Pancreas (tissue), 10 donors: ENCODE data around the gene IPO4. TPM values are rescaled to one million over a fixed set of nuclear protein-coding genes. Genes with fewer than 3 reads are reported as not detected.

ENCODE experiments used
- ATAC-seq, 4 donors: fragments of 200-7000 bp; cut with Tn5 transposase; one replicate each; pipeline versions ENCODE4 v1.8.0 to v1.9.1; 2020; ENCODE audit warnings: mild to moderate bottlenecking in 4 of 4, moderate library complexity in 4 of 4
- DNase-seq, 6 donors: peaks; one replicate each; pipeline ENCODE4 v3.0.0-alpha.2; 2020
- FAIRE-seq: peaks from 2 replicates; lab custom pipeline; 2012; peaks lifted over from hg19 to GRCh38; lab: Jason Lieb, UNC
- H3K27ac ChIP-seq, 4 donors: fragments of 200-600 bp; sonication (generic); 1 replicate in 3 of 4; 2 replicates in 1 of 4; pipeline versions ENCODE4 v1.5.0 to v1.8.0; 2020
- H3K27me3 ChIP-seq, 4 donors: fragments of 200-600 bp; one replicate each; pipeline ENCODE4 v1.8.0; 2021
- H3K36me3 ChIP-seq, 3 donors: fragments of 200-600 bp; sonication (generic) in 1 of 3; one replicate each; pipeline versions ENCODE4 v1.5.0 to v1.8.0; 2020 to 2021
- H3K4me1 ChIP-seq, 3 donors: fragments of 200-600 bp; one replicate each; pipeline ENCODE4 v1.8.0; 2021
- H3K4me3 ChIP-seq, 4 donors: fragments of 200-600 bp; sonication (generic) in 2 of 4; one replicate each; pipeline versions ENCODE4 v1.5.0 to v1.8.0; 2020 to 2021
- H3K9me3 ChIP-seq, 4 donors: fragments of 200-600 bp; one replicate each; pipeline ENCODE4 v1.8.0; 2021
- CTCF ChIP-seq, 4 donors: fragments of 200-600 bp; sonication (generic) in 3 of 4; IDR thresholded peaks; one replicate each; pipeline versions ENCODE4 v1.5.0 to v1.8.0; 2021; ENCODE audit warnings: antibody characterized with exemption in 4 of 4
- WGBS, 2 donors: extraction: QIAGEN DNeasy Blood & Tissue Kit; methylation state at CpG; one replicate each; pipeline ENCODE4 v1.1.7; 2013; 5-methylcytosine and 5-hydroxymethylcytosine counted together
- intact Hi-C, 3 donors: fragments of 100-400 bp; cut with DNase I; formaldehyde crosslinking; loops; one replicate each; pipeline versions ENCODE4 v1.11.1 to v1.14.2; 2022
- polyA plus RNA-seq, 2 donors: library from polyadenylated mRNA; stranded (reverse); fragments of 200-250 nt; gene quantifications; one replicate each; pipeline ENCODE4 v1.2.3, GENCODE V29; 2013
- total RNA-seq, 6 donors: library from RNA; stranded (reverse); fragmentation: NEBNext Ultra II Directional in 4 of 6; extraction: Animal tissue kit (Norgen Biotek cat#: 25700) in 4 of 6; gene quantifications; one replicate each; pipeline versions ENCODE4 v1.2.1 to v1.2.4, GENCODE V29; 2021 to 2023
- donor health status: healthy with polysubstance abuse.
- donor health status: DM: no; HTN: no; CAD: no; lungs with moderate emphysema.
- donor health status: DM: no; HTN: no; CAD: no.
- donor health status: control.
- donor health status: control.
- donor health status: Bipolar disorder and iron deficiency.
- donor health status: DM: yes; HTN: yes; CAD: no.
- donor health status: DM: no; HTN: no; CAD: no.
- donor health status: DM: no; HTN: no; CAD: no.
- donor health status: DM: yes; HTN: yes; CAD: no.

Gene IPO4
- total and polyA plus RNA-seq, 8 donors, result 21.3 to 62.0 (median 29.5) TPM

- intact Hi-C loops, result no loop called here
- peaks cover 8 to 50% (median 23%) of the 10 kb centered on the region in 3 donors for H3K36me3 ChIP-seq
- H3K27ac ChIP-seq, result no peak overlapping the region
- H3K4me1 ChIP-seq, result peaks cover 0 to 6% (median 0%) of the 10 kb centered on the region in 3 donors
- no peak overlapping the region for H3K4me3 ChIP-seq
- no peaks in the 10 kb centered on the region for H3K27me3 ChIP-seq
- 92 to 93% methylated on average over 1 of the region's 1 CpG for WGBS, 2 donors
- no peak for DNase-seq
- no peak for TF ChIP-seq CTCF (IDR thresholded peaks at IDR 0.05)
- no peak for FAIRE-seq
- H3K9me3 ChIP-seq, result no peaks in the 10 kb centered on the region
- ATAC-seq, result no peak
Measured at GRCh38 chr14:24156840-24157239, 31.8 kb downstream of the IPO4 start.

GRCh38 chr14:24155100-24155499 lies 33.5 kb downstream of the IPO4 start:
- Histone ChIP-seq H3K27ac (no peak overlapping the region), H3K27me3 (no peaks in the 10 kb centered on the region), H3K9me3 (no peaks in the 10 kb centered on the region), H3K4me1 (no peaks in the 10 kb centered on the region), H3K4me3 (no peak overlapping the region), H3K36me3 (peaks cover 8 to 65% (median 37%) of the 10 kb centered on the region in 3 donors)
- WGBS, 2 donors, result 96 to 97% methylated on average over 10 of the region's 10 CpGs
- intact Hi-C loops, result no loop called here
- no peak for TF ChIP-seq CTCF (IDR thresholded peaks at IDR 0.05)
- ATAC-seq (no peak), DNase-seq (peak in 1 of 6 donors; percentile 42), FAIRE-seq (no peak)

GRCh38 chr14:24151404-24152080 lies 37.1 kb downstream of the IPO4 start:
- 94% methylated on average over 16 of the region's 16 CpGs for WGBS, 2 donors
- Histone ChIP-seq H3K9me3 (no peaks in the 10 kb centered on the region), H3K27ac (no peak overlapping the region), H3K36me3 (peaks cover 3 to 59% (median 37%) of the 10 kb centered on the region in 3 donors), H3K4me1 (peaks cover 0 to 7% (median 6%) of the 10 kb centered on the region in 3 donors), H3K4me3 (no peak overlapping the region), H3K27me3 (no peaks in the 10 kb centered on the region)
- intact Hi-C loops, result no loop called here
- ATAC-seq, result no peak
- no peak for TF ChIP-seq CTCF (IDR thresholded peaks at IDR 0.05)
- FAIRE-seq, result no peak
- peak in 2 of 6 donors; percentile 50 to 67 for DNase-seq

- ATAC-seq (no peak), DNase-seq (peak in 2 of 6 donors; percentile 40), FAIRE-seq (no peak)
- WGBS, 2 donors, result 85 to 86% methylated on average over 8 to 9 of the region's 9 CpGs
- H3K4me1 ChIP-seq, result peaks cover 0 to 7% (median 6%) of the 10 kb centered on the region in 3 donors
- no peaks in the 10 kb centered on the region for H3K27me3 ChIP-seq
- H3K36me3 ChIP-seq, result peaks cover 3 to 54% (median 35%) of the 10 kb centered on the region in 3 donors
- H3K9me3 ChIP-seq, result no peaks in the 10 kb centered on the region
- no peak for TF ChIP-seq CTCF (IDR thresholded peaks at IDR 0.05)
- H3K27ac ChIP-seq, result no peak overlapping the region
- intact Hi-C loops, result no loop called here
- no peak overlapping the region for H3K4me3 ChIP-seq
Measured at GRCh38 chr14:24150993-24151392, 37.6 kb downstream of the IPO4 start.

- TF ChIP-seq CTCF (IDR thresholded peaks at IDR 0.05), result no peak
- Histone ChIP-seq H3K27ac (no peak overlapping the region), H3K27me3 (no peaks in the 10 kb centered on the region), H3K4me1 (peaks cover 4 to 11% (median 10%) of the 10 kb centered on the region in 3 donors), H3K36me3 (peaks cover 3 to 50% (median 34%) of the 10 kb centered on the region in 3 donors), H3K9me3 (no peaks in the 10 kb centered on the region), H3K4me3 (no peak overlapping the region)
- intact Hi-C loops, result no loop called here
- DNase-seq (peak in 1 of 6 donors; percentile 60), ATAC-seq (no peak), FAIRE-seq (no peak)
- WGBS, 2 donors, result 87 to 91% methylated on average over 9 of the region's 9 CpGs
Measured at GRCh38 chr14:24150567-24150966, 38.0 kb downstream of the IPO4 start.
